Islet precursor cell (in vitro differentiated cells): Measurements from ENCODE around the gene MICB.

Experiments used
- DNase-seq: peaks from one replicate; pipeline ENCODE4 v3.0.0-alpha.2; 2018

The MICB gene

DNA sequence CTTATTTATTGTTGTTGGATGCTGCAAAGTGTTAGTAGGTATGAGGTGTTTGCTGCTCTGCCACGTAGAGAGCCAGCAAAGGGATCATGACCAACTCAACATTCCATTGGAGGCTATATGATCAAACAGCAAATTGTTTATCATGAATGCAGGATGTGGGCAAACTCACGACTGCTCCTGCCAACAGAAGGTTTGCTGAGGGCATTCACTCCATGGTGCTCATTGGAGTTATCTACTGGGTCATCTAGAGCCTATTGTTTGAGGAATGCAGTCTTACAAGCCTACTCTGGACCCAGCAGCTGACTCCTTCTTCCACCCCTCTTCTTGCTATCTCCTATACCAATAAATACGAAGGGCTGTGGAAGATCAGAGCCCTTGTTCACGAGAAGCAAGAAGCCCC lies 12.1 kb downstream of the MICB start:
- no peak for DNase-seq

- no peak for DNase-seq
These were observed 15.7 kb downstream of the MICB start for GRCh38 chr6:31513456-31514165.

GRCh38 chr6:31521835-31522234 lies 23.9 kb downstream of the MICB start:
- DNase-seq, result no peak

GRCh38 chr6:31525553-31525931 lies 27.6 kb downstream of the MICB start:
- no peak for DNase-seq

DNA sequence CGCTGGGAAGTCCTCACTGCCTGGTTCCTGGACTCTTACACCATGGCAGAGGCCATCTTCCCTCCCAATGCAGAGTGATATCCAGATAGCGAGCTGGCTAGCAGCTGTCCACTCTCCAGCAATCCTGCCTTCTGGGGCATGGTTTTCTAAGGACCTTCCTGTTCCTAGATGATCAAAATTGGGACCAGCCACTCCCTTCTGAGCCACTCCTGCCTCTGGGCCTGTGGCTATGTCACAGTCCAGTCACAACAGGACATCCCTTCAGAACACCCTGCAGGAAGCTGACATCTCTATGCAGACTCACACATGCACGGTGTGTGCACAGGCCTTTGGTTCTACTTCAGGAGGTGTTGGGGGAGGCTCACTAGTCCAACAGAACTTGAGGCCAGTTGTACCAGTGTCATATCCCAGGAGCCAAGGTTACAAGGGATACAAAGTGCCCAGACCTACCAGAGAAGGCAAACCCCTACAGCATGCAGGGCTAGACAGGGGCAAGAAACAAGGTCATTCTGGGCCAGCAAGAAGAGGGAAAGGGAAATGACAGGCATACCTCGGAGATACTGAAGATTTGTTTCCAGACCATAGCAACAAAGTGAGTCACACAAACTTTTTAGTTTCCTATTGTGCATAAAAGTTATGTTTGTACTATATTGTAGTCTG lies 28.1 kb downstream of the MICB start:
- no peak for DNase-seq

- DNase-seq, result no peak
These were observed 30.4 kb downstream of the MICB start for GRCh38 chr6:31528307-31528777.

DNA sequence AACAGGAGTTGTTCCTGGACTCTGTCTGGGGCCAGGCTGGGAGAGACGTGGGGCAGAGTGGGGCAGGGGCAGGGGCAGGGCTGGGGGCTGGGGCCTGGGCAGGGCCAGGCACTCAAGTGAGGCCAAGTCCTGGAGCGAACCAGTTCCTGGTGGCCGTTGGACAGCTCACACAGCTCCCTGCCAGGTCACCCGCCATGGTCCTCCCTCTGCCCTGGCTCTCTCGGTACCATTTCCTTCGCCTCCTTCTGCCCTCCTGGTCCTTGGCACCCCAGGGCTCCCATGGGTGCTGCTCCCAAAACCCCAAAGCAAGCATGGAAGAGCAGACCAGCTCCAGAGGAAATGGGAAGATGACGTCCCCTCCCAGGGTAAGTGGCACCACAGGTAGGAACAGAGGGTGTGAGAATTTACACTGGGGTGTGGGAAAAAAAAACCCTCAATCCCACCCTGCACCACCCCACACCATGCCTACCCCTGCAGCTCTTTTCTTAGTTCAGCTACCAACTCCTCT lies 30.9 kb downstream of the MICB start, which contains the start of gene MCCD1:
Gene MCCD1 (plus strand): TSS at position 142 of the 508 bp plus-strand sequence. CDS start 53 bp downstream, at position 195.
- DNase-seq, result no peak

DNA sequence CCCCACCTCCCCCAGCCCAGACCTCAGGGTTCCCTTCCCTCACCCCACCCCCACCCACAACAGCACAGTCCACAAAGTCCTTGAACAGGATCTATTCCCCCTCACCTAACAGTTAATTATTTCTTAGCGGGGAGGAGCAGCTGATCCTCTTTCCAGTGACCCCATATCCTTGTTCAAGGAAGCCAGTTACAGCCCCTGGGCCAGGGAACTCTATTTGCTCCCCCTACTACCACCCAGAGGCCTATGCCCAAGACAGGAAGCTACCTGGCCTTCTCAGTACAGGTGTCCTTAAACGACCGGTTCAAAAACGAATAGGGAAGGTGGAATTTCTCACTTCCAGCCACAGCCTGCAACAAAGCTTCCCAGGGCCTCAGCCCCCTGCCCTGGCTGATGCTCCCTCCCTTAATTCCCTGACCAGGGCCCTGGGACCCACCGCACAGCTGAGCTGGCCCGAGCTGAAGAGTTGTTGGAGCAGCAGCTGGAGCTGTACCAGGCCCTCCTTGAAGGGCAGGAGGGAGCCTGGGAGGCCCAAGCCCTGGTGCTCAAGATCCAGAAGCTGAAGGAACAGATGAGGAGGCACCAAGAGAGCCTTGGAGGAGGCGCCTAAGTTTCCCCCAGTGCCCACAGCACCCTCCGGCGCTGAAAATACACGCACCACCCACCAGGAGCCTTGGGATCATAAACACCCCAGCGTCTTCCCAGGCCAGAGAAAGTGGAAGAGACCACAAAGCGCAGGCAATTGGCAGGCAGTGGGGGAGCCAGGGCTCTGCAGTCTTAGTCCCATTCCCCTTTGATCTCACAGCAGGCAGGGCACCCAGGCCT lies 31.6 kb downstream of the MICB start:
- DNase-seq, result no peak

DNA sequence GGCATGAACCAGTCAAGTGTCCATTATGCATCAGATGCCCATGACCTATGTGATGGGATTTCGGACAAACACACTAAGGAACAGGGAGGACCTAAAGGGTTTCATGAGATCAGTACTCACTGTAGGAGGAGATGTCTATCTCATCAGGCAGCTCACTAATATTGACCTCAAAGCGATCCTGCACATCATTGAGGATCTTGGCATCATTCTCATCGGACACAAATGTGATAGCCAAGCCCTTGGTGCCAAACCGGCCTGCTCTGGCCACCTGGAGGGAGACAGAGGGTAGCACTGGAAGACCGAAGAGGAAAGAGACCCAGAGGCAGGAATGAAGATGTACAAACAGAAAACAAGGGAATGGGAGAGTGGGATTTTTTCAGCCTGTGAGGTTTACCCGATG lies 32.7 kb downstream of the MICB start:
- DNase-seq, result no peak

DNA sequence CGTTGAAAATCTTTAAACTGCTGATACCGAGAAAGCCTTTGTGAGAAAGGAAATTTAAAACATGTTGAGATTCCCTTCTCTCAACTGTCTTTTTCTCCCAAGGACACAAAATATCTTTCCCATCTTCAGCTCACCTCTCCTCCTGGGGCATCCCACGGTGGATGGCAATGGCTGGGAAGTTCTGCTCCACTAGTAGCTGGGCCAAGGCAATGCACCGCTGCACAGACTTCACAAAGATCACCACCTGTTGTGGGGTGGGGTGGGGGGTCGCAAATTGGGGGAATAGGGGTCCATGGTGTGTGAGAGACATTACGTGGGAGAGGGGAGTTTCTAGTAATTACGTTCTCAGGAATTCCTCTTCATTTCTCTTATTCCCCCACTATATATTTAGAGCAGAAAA lies 33.2 kb downstream of the MICB start:
- DNase-seq, result no peak

GRCh38 chr6:31531771-31532643 lies 34.1 kb downstream of the MICB start:
- no peak for DNase-seq

- no peak for DNase-seq
These were observed 34.9 kb downstream of the MICB start for GRCh38 chr6:31532644-31533454.

GRCh38 chr6:31533455-31533841 lies 35.5 kb downstream of the MICB start:
- no peak for DNase-seq

DNA sequence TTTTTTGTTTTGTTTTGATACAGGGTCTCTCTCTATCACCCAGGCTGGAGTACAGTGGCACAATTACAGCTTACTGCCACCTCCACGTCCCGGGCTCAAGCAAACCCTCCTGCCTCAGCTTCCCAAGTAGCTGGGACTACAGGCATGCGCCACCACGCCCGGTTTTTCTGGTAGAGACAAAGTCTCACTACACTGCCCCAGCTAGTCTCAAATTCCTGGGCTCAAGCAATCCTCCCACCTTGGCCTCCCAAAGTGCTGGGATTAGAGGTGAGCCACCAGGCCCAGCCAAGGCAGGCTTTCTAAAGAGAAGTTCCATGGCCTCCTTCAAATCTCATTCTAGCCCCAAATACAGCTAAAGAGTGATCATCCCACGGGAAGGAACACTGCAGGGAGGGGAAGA lies 36.1 kb downstream of the MICB start:
- DNase-seq, result no peak

- no peak for DNase-seq
These were observed 36.6 kb downstream of the MICB start for GRCh38 chr6:31534521-31535040.

DNA sequence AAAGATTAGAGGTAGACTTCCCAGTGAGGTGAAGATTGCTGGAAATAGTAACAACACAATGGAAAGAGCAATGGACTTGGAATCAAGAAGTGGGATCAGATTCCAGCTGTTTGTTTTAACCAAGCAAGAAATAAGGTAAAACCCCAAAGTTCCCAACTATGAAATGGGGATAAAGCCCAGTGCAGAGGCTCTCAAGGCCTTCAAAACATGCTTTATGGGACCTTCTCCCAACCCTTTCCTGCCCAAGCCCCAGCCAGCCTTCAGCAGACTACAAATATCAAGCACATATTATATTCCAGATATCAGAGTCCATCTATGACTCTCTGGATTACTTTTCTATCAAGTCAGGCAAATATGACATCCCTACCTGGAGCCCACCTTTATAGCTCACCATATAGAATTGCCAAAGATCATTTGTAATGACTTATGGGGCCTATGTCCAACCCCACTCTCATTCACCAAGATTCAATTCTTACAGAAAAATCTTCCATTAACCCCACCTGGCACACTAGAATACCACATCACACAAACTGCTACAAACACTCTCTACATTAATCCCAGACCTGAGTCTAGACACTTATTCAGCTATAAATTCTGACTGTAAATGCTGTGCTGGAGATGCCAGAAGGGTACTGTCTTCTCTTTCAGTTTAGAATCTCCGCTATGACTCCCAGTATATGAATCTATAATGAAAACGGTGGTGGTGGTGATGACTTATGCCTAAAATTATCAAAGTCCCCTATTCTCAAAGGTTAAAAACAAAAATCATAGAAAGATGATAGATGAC lies 37.8 kb downstream of the MICB start:
- DNase-seq, result no peak

DNA sequence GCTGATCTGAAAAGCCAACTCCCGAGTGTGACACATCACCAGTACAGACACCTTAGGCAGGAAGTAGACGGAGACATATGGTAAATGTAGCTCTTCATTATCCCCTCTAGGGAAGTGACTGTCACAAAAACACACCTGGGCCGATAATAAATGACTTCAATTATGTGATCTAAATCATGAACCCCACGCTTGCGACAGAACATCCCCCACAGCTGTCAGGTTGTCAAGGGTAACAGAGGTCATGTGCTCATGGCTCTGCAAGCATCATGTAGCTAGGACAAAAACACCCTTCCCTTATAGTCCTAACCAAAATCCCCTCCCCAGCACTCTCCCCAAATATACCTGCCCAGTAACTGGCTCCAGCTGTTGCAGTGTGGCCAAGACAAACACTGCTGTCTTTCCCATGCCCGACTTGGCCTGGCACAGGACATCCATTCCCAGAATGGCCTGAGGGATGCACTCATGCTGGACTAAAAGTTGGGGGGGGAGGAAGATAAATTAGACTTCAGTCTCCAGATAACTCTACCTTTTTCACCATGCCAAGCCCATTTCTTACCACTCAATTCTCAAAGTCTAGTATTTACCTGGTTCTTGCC lies 41.0 kb downstream of the MICB start:
- no peak for DNase-seq

GRCh38 chr6:31540640-31541039 lies 42.7 kb downstream of the MICB start:
- no peak for DNase-seq

DNA sequence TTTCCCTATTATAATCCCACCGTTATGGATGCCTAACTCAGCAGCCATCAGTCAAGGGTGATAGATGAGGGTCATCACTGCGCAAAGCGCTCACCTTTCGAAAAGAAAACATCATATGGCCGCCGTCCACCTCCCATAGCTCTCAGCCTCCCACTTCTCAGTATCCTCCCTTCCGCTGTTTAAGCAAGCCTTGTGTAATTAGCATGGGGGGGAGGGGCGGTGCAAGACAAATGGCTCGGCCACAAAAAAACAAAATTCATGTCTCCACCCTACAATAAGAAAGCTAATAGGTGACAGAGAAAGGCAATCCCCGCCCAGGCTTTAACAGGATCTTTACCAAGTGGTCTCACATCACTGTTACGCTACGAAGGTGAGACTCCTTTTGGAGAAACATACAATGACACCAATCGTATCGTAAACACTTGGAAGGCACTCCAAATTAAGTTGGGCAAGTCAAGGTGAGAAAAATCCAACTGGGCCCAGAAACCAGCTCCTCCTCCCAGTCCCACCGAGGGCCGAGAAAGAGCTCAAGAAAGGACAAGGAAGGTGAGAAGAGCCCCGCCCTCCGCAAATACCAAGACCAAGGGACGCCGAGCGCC lies 43.2 kb downstream of the MICB start:
- DNase-seq, result no peak
